T-helper 1 cell treated with Interleukin-12 subunit alpha and Interleukin-12 subunit beta and Interleukin-4 antibody, amounts not matched to agents 30 ng/mL and 1 ng/mL, for 36 hours (primary cell): ENCODE results near the gene BNIP1. TPM values are rescaled to one million over a fixed set of nuclear protein-coding genes. Genes with fewer than 3 reads are reported as not detected.
"Not testable (repeated sequence)": the region's sequence is repeated elsewhere in the genome, so short reads cannot be mapped to it uniquely, and the experiment has no call there.

Experiments
- intact Hi-C: fragments of 100-400 bp; cut with micrococcal nuclease; formaldehyde crosslinking; loops from one replicate; pipeline ENCODE4 v1.15.1; 2024
- total RNA-seq: library from RNA; stranded (reverse); gene quantifications from 2 replicates; pipeline ENCODE4 v1.2.3, GENCODE V29; 2022

Gene BNIP1, protein sequence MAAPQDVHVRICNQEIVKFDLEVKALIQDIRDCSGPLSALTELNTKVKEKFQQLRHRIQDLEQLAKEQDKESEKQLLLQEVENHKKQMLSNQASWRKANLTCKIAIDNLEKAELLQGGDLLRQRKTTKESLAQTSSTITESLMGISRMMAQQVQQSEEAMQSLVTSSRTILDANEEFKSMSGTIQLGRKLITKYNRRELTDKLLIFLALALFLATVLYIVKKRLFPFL
- 16.5 and 16.9 TPM in 2 replicates for total RNA-seq

DNA sequence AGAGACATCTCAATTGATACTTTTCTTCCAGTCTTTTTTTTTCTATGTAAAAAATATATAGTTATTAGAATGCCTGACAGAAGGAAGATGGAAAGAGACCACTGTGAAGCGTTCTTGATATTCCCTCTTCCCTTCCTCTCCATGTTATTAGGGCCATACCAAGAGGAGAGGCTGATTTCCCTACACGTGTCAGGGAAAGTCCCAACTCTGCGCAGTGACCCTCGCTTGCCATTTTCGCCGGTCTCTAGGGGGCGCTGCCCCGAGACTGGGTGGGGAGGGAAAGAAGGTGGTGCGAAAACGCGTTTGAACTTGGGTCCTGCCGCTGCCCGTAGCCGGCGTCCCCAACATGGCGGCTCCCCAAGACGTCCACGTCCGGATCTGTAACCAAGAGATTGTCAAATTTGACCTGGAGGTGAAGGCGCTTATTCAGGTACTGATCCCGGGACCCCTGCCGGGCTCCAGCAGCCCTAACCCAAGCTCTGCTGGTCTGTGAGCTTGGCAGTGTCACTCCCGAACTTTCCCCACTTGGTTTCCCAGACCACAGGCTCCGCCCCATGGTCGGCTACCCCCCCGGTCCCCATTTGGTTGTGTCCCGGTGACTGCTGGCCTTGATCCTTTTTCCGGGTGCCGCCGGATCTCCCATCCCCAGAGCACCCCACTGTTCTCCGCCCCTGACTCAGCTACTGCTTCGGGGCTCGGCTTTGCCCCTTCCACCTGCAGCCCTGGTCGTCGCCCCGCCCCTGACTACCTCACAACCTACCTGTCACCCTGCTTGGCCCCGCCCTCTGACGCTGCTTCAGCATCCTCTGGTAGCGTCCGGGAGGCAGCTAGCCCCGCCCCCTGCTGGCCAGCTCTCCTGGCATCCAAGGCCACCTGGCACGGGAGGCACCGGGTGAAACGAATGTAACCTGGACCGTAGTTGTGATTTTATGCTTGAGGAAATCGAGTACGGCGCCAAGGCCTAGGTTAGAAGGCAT lies at the start of gene BNIP1:
Gene BNIP1 (plus strand): TSS at position 332 of the 977 bp plus-strand sequence. CDS start 15 bp downstream, at position 347.
- intact Hi-C loops = loop anchor here (1.0 to 10.0 kb wide), 18 partner anchors 87 to 1757 kb away; partner anchors contain the start of genes BOD1, CPEB4, ERGIC1 and FBXW11

DNA sequence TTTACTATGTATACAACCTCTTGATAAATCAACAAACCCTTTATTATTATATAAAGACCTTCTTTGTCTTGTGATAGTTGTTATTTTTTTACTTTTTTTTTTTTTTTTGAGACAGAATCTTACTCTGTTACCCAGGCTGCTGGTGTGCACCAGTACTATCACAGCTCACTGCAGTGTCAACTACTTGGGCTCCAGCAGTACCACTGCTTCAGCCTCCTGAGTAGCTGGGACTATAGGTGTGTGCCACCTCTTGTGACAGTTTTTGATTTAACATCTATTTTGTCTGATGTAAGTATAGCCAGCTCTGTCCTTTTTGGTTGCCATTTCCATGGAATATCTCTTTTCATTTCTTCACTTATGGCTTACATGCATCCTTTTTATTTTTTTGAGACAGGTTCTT lies 45.5 kb upstream of the BNIP1 start:
- intact Hi-C loops = no loop called here

DNA sequence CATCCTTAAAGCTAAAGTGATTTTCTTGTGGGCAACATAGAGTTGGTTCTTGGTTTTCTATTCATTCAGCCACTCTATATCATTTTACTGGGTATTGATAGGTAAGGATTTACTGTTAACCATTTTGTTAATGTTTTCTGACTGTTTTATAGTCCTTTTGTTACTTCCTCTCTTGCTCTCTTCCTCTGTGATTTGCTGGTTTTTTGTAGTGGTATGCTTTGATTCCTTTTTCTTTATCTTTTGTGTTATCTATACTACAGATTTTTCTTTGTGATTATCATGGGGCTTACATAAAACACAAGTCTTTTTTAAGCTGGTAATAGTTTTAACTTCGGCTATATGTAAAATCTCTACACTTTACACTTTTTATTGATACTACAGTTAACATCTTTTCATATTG lies 44.9 kb upstream of the BNIP1 start:
- intact Hi-C loops = no loop called here

DNA sequence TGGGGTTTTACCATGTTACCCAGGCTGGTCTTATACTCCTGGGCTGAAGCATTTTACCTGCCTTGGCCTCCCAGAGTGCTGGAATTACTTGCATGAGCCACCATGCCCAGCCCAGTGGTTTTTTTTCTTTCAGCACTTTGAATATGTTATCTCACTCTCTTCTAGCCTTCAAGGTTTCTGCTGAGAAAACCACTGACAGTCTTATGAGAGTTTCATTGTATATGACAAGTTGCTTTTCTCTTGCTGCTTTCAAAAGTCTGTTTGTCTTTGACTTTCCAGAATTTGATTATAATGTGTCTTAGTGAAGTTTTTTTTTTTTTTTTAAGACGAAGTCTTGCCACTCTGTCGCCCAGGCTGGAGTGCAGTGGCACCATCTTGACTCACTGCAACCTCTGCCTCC lies 43.1 kb upstream of the BNIP1 start:
- intact Hi-C loops = no loop called here

DNA sequence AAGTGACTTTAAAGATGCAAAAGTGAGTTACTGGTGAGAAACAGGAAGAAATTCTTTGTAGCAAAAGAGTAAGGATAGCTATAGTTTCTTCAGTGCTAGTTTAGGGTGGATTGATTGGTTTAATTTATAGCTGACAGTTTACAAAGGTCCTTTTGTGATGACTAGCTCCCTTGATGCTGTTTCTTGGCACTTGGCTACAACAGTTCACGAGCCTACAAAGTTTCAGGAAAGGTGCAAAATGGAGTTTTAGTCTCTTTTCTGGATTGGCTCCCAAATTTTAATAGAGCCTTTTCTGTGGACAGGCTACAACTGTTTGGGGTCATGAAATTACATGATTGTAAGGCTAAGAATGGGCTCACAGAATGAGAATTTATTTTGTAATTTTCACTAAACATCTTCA lies 40.9 kb upstream of the BNIP1 start:
- intact Hi-C loops = no loop called here

DNA sequence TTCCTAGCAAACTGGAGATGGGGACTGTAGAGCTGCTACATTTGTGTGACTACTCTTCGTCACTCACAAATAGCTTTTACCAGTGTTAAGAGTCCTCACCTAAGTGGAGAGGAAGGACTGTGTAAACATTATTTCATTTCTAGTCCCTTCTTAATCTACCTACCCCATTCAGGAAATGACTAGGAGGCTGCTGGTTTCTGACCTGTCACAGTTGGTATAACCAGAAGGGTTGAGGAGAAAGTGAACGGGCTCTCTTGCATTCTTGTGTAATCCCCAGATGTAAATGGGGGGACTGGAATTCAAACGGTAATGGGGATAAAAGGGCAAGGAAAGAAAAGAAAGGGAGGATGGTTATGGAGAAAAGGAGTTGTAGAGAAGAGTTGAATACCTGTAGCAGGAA lies 35.4 kb upstream of the BNIP1 start:
- intact Hi-C loops = no loop called here

DNA sequence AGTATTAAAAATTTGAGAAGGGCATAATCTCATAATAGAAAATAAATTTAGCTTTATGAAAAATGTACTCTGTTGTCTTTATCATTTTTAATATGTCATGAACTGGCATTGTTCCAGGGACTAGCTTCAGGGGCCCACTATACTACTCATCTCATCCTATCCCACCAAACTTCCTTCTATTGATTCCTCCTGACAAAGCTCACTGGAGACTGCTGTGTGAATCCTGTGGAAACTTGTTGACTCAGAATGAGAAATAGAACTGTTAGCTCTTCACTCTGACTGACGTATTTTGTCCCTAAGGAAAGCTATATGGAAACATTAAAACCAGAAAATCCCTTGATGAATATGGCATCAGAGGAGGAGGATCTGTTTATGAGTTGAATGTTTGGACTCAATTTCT lies 29.8 kb upstream of the BNIP1 start:
- intact Hi-C loops = no loop called here

DNA sequence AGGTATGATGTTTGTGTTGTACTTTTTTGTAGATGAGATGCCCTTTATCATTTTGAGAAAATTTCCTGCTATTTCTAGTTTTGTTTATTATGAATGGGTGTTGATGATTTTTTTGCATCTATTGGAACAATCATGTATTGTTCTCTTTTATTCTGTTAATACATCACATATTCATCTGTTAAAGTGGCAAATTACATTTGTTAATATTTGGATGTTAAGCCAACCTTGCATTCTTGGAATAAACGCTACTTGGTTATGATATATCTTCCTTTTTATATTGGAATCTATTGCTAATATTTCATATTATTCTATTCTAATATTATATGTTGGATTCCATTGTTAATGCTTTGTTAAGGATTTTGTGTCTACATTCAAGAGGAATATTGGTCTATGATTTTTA lies 24.6 kb upstream of the BNIP1 start:
- intact Hi-C loops = no loop called here

DNA sequence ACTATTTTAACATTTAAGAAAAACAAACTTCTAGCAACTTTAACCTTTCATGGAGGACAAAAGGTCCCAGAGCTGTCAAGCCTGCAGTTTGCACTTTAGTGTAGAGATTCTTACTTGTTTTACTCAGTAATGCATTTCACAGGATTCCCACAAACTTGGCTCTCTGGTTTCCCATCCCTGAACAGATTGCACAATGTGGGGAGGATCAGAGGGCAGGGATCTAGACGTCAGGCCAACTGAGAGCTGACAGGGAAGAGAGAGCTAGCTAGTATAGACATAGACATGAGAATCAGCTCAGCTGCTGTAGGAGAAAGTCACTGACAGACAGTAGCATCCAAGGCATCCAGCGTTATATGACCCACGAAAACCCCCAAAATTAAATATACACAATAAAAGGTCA lies 20.9 kb upstream of the BNIP1 start:
- intact Hi-C loops = no loop called here

DNA sequence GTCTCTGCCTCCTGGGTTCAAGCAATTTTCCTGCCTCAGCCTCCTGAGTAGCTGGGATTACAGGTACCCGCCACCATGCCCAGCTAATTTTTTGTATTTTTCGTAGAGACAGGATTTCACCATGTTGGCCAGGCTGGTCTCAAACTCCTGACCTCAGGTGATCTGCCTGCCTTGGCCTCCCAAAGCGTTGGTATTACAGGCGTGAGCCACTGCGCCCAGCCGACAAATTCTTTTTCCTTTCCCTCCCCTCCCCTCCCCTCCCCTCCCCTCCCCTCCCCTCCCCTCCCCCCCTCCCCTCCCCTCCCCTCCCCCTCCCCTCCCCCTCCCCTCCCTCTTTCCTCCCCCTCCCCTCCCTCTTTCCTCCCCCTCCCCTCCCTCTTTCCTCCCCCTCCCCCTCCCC lies 12.2 kb upstream of the BNIP1 start:
- intact Hi-C loops = not testable (repeated sequence)

DNA sequence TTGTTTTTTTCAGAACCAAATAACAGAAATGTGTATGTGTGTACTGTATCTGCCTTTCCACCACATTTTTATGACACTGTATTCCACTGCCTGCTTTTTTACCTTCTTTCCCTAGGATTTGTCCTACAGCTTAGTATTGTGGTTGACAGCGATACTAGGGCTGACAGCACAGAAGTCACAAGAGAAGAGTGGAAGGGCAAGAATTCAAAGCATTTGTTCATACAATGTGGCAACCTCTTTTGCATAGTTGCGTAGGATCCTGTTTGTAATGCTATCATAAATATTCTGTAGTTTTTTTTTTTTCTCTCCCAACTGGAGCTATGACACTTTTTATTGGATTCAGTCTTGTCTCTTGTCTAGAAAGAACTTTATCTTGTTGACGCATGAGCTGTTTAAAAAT lies 5.6 kb upstream of the BNIP1 start:
- intact Hi-C loops = no loop called here

DNA sequence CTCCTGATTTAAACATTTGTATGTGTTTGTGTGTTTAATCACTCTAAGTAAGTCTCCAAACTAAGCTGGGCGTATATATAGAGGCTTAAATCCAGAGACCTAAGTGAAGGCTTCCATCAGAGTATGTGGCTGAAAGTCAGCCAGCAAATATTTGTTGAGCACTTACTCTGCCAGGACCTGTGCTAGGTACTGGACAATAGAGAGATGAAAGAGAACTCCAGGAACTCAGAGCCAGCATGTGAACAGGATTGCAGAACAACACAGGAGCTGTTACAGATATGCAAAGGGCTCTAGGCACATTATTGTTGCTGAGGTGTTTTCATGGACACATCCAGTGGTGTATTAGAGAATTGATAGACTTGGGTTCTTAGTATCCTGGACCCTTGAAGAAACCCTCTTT lies 4.7 kb upstream of the BNIP1 start:
- intact Hi-C loops = loop anchor here (5.0 to 10.0 kb wide), 4 partner anchors 305 to 962 kb away; partner anchors contain the start of genes ERGIC1 and UBTD2

DNA sequence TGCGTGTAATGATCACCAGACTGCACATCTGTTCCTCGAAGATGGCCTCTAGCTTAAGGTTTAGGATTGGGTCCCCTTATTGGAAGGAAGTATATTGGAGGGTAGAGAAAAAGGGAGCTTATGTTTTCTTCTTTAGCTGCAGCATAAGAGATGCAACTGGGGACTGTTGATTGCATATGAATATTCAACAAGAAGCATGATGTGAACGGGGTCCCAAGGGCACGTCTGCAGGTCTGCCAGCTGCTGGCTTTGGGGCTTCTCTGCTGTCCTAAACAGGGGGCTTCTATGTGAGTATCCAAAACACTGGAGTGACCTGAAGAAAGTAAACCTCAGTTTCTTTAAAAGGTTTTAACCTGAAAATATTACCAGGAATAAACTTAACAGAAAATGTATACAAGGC lies 3.6 kb upstream of the BNIP1 start:
- intact Hi-C loops = loop anchor here (5.0 to 10.0 kb wide), 4 partner anchors 306 to 963 kb away; partner anchors contain the start of genes ERGIC1 and UBTD2

DNA sequence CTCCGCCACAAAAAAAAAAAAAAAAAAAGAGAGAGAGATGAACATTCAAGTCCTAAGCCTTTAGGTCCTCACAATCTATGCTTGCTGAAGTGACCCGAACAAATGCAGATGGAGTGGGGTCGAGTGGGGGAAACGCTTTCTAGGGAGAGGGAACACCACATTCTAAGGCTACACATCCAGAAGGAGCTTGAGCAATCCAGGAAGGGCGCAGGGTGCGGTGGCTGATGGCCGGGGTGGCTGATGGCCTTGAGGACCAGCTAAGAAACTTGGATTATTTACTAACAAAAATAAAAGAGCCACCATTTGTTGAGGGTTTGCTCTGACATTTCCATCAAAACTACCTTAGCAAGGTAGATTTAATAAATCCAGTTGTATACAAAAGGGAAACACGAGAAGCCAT lies 764 bp upstream of the BNIP1 start:
- intact Hi-C loops = loop anchor here (5.0 to 10.0 kb wide), 4 partner anchors 309 to 966 kb away; partner anchors contain the start of genes ERGIC1 and UBTD2

DNA sequence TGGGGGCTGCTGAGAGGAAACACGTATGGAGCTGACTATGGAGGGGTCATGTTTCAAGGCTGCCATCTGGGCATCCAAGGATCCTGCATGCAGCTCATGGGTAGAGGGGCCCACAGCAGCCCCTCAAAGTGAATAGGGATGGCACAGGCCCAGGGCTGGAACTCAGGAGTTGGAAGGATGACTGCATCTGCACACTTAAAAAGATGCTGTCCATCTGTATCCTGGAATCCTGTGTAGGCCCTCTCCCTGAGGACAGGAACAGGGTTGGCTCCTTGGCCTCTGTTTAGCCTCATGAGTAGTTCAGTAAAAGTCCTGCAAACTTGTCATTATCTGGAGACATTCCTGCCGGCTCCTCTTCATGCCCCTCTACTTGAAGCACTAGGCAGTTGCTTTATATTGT lies 4.0 kb downstream of the BNIP1 start:
- intact Hi-C loops = loop anchor here (10.0 kb wide), 2 partner anchors 314 to 864 kb away; partner anchors contain the start of genes ERGIC1 and UBTD2

DNA sequence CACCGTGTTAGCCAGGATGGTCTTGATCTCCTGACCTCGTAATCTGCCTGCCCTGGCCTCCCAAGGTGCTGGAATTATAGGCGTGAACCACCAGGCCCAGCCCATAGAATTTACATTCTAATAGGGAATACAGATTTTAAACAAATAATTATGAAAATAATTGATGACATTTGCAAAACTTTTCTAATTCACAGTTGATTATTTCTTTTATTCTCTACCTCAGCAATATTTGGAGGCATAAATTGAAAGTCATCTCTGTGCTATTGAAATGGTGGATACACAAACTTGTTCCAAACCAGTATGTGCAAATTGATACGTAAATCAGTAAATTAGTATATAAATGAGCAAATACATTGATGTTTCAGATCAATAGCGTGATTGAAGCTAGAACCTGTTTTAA lies 8.2 kb downstream of the BNIP1 start:
- intact Hi-C loops = no loop called here

DNA sequence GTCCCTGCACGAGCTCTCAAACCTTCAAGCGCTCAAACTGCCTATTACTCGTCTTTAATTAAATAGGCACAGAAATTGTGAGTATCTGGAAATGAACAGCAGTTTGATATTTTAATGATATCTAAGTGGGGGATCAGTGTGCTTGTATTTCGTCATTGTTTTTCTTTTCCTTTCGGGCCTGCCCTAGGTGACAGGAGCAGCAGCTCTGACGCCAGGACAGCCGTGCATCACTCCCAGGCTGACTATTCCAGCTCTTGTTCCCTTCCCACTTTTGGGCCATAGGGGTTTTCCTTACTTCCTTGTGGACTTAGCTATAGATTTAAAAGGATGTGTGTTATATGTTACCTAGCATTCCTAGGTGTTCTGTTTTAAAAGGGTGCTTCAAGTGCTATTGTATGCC lies 9.5 kb downstream of the BNIP1 start:
- intact Hi-C loops = no loop called here

DNA sequence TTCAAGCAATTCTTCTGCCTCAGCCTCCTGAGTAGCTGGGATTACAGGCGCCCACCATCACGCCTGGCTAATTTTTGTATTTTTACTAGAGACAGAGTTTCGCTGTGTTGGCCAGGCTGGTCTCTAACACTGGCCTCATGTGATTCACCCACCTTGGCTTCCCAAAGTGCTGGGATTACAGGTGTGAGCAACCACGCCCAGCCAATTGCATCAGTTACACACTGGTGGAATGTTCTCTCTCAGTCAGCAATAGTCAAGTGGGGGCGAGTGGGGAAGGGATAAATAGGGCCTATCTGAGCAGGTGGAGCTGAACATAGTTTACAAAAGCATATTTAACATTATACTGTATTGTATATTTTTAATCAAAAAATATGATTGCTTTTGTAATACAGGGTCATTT lies 10.3 kb downstream of the BNIP1 start:
- intact Hi-C loops = not testable (repeated sequence)

DNA sequence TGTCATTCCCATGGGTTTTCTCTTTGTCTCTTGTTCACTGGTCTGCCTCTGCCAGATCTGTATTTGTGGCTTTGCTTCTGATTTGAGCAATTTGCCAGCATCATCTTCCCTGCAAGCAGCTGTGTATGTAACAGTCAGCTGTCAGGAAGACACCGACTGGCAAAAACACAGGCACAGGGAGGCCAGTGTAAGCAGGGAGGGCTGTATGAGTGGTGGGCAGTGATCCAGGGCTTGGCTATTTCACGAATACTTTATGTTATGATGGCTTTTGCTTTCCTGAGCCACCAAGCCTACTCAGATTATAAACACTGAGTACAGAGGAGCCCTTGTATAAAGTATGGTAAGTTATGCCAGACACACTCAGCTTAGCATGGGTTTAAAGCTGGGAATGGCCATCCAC lies 11.6 kb downstream of the BNIP1 start:
- intact Hi-C loops = no loop called here

DNA sequence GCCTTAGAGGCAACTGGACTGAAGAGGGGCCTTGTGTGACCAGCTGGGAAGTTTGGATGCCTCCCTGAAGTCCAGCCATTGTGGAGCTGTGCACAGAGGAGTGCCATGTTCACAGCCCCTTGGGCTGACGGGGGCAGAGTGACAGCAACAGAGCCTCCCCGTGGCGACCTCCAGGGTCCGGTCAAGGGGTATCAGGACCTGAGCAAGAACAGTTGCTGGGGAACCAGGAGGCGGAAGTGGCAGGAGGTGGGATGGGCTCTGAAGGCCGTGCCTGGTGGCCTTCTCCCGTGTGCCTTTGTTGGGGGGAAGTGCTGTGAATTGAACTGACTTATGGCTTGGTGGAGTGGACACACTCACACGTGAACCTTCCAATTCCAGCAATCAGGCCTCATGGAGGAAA lies 14.0 kb downstream of the BNIP1 start:
- intact Hi-C loops = no loop called here

DNA sequence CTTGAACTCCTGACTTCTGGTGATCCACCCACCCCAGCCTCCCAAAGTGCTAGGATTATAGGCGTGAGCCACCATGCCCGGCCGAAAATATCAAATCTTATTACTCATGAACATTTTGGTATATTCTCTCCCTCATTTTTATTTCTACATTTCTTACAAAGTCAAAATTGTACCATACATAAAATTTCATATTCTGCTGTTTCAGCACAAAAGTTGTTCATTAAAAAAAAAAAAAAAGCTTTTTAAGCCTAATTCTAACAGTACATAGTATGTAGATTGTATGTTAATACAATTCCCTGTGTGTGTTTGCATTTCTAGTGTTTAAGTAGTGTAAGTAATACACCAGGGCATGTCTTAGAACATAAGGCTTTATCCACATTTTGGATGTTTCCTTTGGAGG lies 14.9 kb downstream of the BNIP1 start:
- intact Hi-C loops = no loop called here

DNA sequence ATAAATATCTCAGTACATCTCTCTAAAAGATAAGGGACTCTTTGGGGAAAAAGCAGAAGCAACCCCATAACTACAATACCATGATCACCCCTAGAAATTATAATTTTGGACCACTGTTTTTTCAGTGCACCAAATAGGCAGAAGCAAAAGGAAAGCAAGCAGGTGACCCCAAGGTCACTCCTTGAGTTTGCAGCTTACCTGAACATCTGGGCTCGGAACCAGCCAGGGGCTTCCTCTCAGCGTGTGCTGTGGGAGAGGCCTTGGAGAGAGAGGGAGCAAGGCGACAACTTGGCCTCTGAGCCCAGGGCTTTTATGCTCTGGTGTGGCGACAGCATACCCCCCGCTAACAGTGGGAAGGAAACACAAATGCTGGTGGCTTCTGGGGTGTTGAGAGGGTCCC lies 16.8 kb downstream of the BNIP1 start:
- intact Hi-C loops = no loop called here
